Gastrocnemius medialis (tissue), 4 donors: ENCODE results near the gene NABP1. TPM values are rescaled to one million over a fixed set of nuclear protein-coding genes. Genes with fewer than 3 reads are reported as not detected.

Experiments
- ATAC-seq, 2 donors: fragments of 150-250 bp; one replicate each; pipeline ENCODE4 v1.9.1; 2016
- DNase-seq, 2 donors: peaks; one replicate each; pipeline ENCODE4 v3.0.0-alpha.2; 2019
- H3K27ac ChIP-seq, 4 donors: fragments of 200-600 bp; sonication (generic); 1 replicate in 1 of 4; 2 replicates in 3 of 4; pipeline ENCODE4 v1.5.1; 2016 to 2018; ENCODE audit warnings: mild to moderate bottlenecking in 2 of 4, moderate library complexity in 1 of 4
- H3K27me3 ChIP-seq, 3 donors: fragments of 200-600 bp; sonication (generic) in 2 of 3; 1 replicate in 1 of 3; 2 replicates in 2 of 3; pipeline versions ENCODE4 v1.5.1 to v1.6.0; 2016 to 2019; ENCODE audit warnings: mild to moderate bottlenecking in 1 of 3, moderate library complexity in 1 of 3
- H3K36me3 ChIP-seq, 2 donors: fragments of 200-600 bp; sonication (generic) in 1 of 2; one replicate each; pipeline ENCODE4 v1.5.1; 2017 to 2018
- H3K4me1 ChIP-seq, 2 donors: fragments of 200-600 bp; sonication (generic) in 1 of 2; one replicate each; pipeline ENCODE4 v1.5.1; 2016 to 2017; ENCODE audit warnings: mild to moderate bottlenecking in 2 of 2
- H3K4me3 ChIP-seq, 4 donors: fragments of 200-600 bp; sonication (generic) in 3 of 4; 1 replicate in 1 of 4; 2 replicates in 3 of 4; pipeline ENCODE4 v1.5.1; 2016 to 2019; ENCODE audit warnings: mild to moderate bottlenecking in 2 of 4
- H3K9me3 ChIP-seq, 3 donors: fragments of 200-600 bp; sonication (generic) in 2 of 3; 1 replicate in 1 of 3; 2 replicates in 2 of 3; pipeline ENCODE4 v1.5.1; 2016 to 2019
- POLR2A ChIP-seq, 2 donors: fragments of 450-650 bp; IDR thresholded peaks; one replicate each; pipeline ENCODE4 v1.6.1; 2017; ENCODE audit warnings: antibody characterized with exemption in 2 of 2, mild to moderate bottlenecking in 2 of 2, moderate library complexity in 2 of 2
- in situ Hi-C, 4 donors: fragments of 200-750 bp; cut with MboI; loops; one replicate each; pipeline versions ENCODE4 v1.15.0 to v1.8.0; 2017; ENCODE audit warnings: low sequenced_read_pairs in 4 of 4
- intact Hi-C: fragments of 100-400 bp; cut with DNase I; formaldehyde crosslinking; loops from one replicate; pipeline ENCODE4 v1.15.1; 2023; ENCODE audit warnings: low total_unique reads
- total RNA-seq, 4 donors: library from RNA; depleted of rRNA; stranded (reverse); fragments of >200 nt; gene quantifications; one replicate each; pipeline versions ENCODE4 v1.1.0 to v1.2.3, GENCODE V29; 2016
- TF ChIP-seq, protein P1 (sequence below), 5 experiments: fragments of 450-650 bp in 3 of 5; fragments of 200-600 bp in 2 of 5; sonication (generic) in 2 of 5; IDR thresholded peaks in 4 of 5; conservative IDR thresholded peaks in 1 of 5; 1 replicate in 4 of 5; 2 replicates in 1 of 5; pipeline ENCODE4 v1.5.1; 2016 to 2019; ENCODE audit warnings: antibody characterized with exemption in 5 of 5, mild to moderate bottlenecking in 3 of 5, moderate library complexity in 3 of 5

Gene NABP1
- total RNA-seq, 4 donors from 2014 or later, result 0.63 to 5.5 (median 4.0) TPM

DNA sequence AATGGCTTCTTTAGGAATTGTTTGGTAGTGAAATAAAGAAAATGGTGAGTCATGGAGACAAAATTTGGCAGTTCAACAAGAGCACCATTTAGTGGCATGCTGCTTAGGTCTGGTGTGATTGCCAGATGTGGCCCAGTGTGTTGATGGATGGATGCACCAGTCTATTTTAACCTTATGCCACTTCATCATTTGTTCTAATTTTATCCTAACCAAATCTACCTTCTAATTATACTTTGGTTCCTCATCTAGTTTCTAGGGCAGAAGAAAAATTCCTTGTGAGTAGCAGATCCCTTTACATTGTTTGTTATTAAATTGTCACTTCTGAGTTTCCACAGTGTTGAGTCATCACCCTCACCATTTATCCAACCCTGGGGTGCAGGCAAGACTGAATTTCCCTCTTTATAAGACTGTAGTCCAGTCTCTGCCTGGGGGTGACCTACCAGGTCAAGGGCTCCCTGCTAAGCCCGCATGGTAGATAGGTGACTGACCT is 32.5 kb downstream of the NABP1 start:
- Histone ChIP-seq H3K4me3 (no peak overlapping the region), H3K4me1 (no peaks in the 10 kb centered on the region), H3K9me3 (no peaks in the 10 kb centered on the region), H3K27ac (no peak overlapping the region), H3K27me3 (no peaks in the 10 kb centered on the region), H3K36me3 (no peaks in the 10 kb centered on the region)
- intact Hi-C loops, result no loop called here
- in situ Hi-C loops, result no loop called here
- TF ChIP-seq, protein P1, sequence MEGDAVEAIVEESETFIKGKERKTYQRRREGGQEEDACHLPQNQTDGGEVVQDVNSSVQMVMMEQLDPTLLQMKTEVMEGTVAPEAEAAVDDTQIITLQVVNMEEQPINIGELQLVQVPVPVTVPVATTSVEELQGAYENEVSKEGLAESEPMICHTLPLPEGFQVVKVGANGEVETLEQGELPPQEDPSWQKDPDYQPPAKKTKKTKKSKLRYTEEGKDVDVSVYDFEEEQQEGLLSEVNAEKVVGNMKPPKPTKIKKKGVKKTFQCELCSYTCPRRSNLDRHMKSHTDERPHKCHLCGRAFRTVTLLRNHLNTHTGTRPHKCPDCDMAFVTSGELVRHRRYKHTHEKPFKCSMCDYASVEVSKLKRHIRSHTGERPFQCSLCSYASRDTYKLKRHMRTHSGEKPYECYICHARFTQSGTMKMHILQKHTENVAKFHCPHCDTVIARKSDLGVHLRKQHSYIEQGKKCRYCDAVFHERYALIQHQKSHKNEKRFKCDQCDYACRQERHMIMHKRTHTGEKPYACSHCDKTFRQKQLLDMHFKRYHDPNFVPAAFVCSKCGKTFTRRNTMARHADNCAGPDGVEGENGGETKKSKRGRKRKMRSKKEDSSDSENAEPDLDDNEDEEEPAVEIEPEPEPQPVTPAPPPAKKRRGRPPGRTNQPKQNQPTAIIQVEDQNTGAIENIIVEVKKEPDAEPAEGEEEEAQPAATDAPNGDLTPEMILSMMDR (IDR thresholded peaks at IDR 0.05 in 4 of 5, conservative IDR thresholded peaks at IDR 0.05 in 1 of 5), result no peak
- TF ChIP-seq POLR2A (IDR thresholded peaks at IDR 0.05), result no peak
- DNase-seq (no peak), ATAC-seq (no peak)

DNA sequence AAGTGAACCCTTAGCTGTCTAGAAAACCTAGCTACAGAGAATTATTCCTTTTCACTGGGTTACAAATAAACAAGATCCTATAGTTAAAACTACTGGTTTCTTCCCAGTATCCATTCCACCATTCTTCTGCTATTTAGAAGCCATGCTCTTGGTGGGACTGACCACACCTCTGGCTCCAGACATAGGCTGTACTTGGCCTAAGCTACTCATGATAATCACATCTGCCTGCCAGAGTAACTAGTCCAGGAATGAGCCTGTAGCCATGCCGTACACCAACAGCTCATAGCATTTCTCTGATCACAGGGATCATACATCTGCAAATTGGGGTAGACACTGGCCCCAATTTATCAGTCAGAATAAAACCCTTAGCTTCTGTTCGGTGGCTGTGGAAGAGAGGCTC is 33.7 kb downstream of the NABP1 start:
- no peaks in the 10 kb centered on the region for H3K9me3 ChIP-seq
- no peak overlapping the region for H3K27ac ChIP-seq
- intact Hi-C loops, result no loop called here
- H3K27me3 ChIP-seq, result no peaks in the 10 kb centered on the region
- H3K36me3 ChIP-seq, result no peaks in the 10 kb centered on the region
- no peaks in the 10 kb centered on the region for H3K4me1 ChIP-seq
- no peak for DNase-seq
- in situ Hi-C loops, result no loop called here
- TF ChIP-seq, protein P1 (IDR thresholded peaks at IDR 0.05 in 4 of 5, conservative IDR thresholded peaks at IDR 0.05 in 1 of 5), result no peak
- TF ChIP-seq POLR2A (IDR thresholded peaks at IDR 0.05), result no peak
- no peak overlapping the region for H3K4me3 ChIP-seq
- ATAC-seq, result no peak

DNA sequence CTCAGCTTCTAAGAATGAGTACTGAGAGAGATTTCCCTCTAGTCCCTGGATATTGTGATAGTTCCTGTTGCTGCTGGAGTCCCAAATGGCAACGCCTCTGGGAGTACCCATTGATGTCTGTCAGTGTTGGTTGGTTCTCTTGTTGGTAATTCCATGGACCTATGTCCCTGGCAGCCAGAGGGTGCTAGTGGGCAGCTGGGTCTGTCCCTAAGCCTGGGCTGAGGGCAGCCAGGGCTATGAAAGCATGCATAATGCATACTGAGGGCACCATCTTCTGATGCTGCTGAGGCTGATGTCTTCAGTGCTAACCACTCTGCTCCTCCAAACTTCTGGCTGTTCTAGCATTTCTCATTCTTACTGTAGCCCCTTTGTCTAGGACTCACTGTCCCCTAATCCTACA is 35.9 kb downstream of the NABP1 start:
- no peaks in the 10 kb centered on the region for H3K36me3 ChIP-seq
- no peaks in the 10 kb centered on the region for H3K4me1 ChIP-seq
- intact Hi-C loops (no loop called here), in situ Hi-C loops (no loop called here)
- H3K4me3 ChIP-seq, result no peak overlapping the region
- TF ChIP-seq, protein P1 (IDR thresholded peaks at IDR 0.05 in 4 of 5, conservative IDR thresholded peaks at IDR 0.05 in 1 of 5), result no peak
- TF ChIP-seq POLR2A (IDR thresholded peaks at IDR 0.05), result no peak
- H3K9me3 ChIP-seq, result no peaks in the 10 kb centered on the region
- ATAC-seq (no peak), DNase-seq (no peak)
- no peak overlapping the region for H3K27ac ChIP-seq
- H3K27me3 ChIP-seq, result no peaks in the 10 kb centered on the region

DNA sequence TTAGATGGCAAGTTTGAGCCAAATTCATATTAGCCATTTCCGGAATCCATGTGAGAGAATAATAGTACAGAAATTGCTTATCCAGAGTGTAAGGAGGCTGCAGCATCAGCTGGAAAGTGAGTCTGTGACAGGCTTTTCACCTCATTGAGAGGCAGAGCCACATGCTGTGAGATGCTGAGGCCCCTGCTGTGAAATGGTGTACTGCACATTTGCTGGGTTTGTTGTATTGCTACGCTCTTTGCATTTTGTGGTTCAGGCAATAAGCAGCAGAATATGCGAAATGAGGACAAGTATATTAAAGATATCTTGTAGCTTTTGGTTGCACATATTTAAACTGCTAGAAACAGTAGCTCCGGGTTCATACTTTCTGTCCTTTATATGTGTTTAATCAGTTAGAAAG is 37.0 kb downstream of the NABP1 start:
- intact Hi-C loops, result no loop called here
- Histone ChIP-seq H3K27me3 (no peaks in the 10 kb centered on the region), H3K36me3 (no peaks in the 10 kb centered on the region), H3K9me3 (no peaks in the 10 kb centered on the region), H3K27ac (no peak overlapping the region), H3K4me1 (no peaks in the 10 kb centered on the region), H3K4me3 (no peak overlapping the region)
- no peak for ATAC-seq
- TF ChIP-seq POLR2A (IDR thresholded peaks at IDR 0.05), result no peak
- TF ChIP-seq, protein P1 (IDR thresholded peaks at IDR 0.05 in 4 of 5, conservative IDR thresholded peaks at IDR 0.05 in 1 of 5), result no peak
- DNase-seq, result no peak
- in situ Hi-C loops, result no loop called here

DNA sequence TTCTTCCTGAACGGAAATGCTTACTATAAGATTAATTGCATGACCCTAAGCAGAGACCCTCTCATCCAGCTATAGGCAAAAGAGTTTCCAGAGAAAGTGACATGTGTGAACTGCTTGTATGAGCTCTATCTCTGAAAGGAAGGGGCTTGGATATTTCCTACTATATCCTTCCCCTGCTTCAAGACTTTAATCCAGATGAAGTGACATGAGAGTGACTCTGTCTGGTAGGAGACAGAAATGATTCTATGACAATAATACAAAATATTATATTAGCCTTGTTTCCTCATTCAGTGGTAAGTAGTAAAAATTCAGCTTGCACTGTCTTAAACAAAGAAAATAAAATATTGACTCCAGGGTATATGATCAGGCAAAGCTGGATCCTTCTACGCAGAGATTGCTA is 37.5 kb downstream of the NABP1 start:
- Histone ChIP-seq H3K4me3 (no peak overlapping the region), H3K4me1 (no peaks in the 10 kb centered on the region), H3K36me3 (no peaks in the 10 kb centered on the region), H3K27ac (no peak overlapping the region), H3K27me3 (no peaks in the 10 kb centered on the region), H3K9me3 (no peaks in the 10 kb centered on the region)
- DNase-seq (no peak), ATAC-seq (no peak)
- TF ChIP-seq, protein P1 (IDR thresholded peaks at IDR 0.05 in 4 of 5, conservative IDR thresholded peaks at IDR 0.05 in 1 of 5), result no peak
- TF ChIP-seq POLR2A (IDR thresholded peaks at IDR 0.05), result no peak
- intact Hi-C loops (no loop called here), in situ Hi-C loops (no loop called here)
